CD14-positive monocyte (primary cell): ENCODE measurements around the gene GCNA. TPM values are rescaled to one million over a fixed set of nuclear protein-coding genes. Genes with fewer than 3 reads are reported as not detected.

Experiments
- DNase-seq, 3 donors: peaks; one replicate each; pipeline ENCODE4 v3.0.0-alpha.2; 2011 to 2022
- H2AFZ ChIP-seq: 2 replicates; pipeline ENCODE4 v1.6.0; 2012; ENCODE audit warnings: mild to moderate bottlenecking, low read depth, low read length, inconsistent platforms; ENCODE audit not compliant: insufficient read depth, poor library complexity, severe bottlenecking
- H3K27ac ChIP-seq, 2 donors: 1 replicate in 1 of 2; 2 replicates in 1 of 2; pipeline ENCODE4 v1.5.1; 2012 to 2013; ENCODE audit warnings: low read length in 2 of 2, control low read depth in 1 of 2, inconsistent platforms in 1 of 2, low read depth in 1 of 2, mild to moderate bottlenecking in 1 of 2
- H3K27me3 ChIP-seq, 2 donors: one replicate each; pipeline versions ENCODE4 v1.6.0 to v1.6.1; 2011 to 2013; ENCODE audit warnings: low read length in 2 of 2; ENCODE audit not compliant: control insufficient read depth in 2 of 2, insufficient read depth in 2 of 2
- H3K36me3 ChIP-seq, 2 donors: replicated peaks in 1 of 2; 1 replicate in 1 of 2; 2 replicates in 1 of 2; pipeline versions ENCODE4 v1.5.1 to v1.6.1; 2012 to 2013; ENCODE audit warnings: low read length in 2 of 2, control low read depth in 1 of 2, inconsistent platforms in 1 of 2, mild to moderate bottlenecking in 1 of 2; ENCODE audit not compliant: insufficient read depth in 2 of 2, control insufficient read depth in 1 of 2
- H3K4me1 ChIP-seq, 2 donors: 1 replicate in 1 of 2; 2 replicates in 1 of 2; pipeline versions ENCODE4 v1.5.1 to v1.6.1; 2012 to 2013; ENCODE audit warnings: low read length in 2 of 2, control low read depth in 1 of 2, inconsistent platforms in 1 of 2, mild to moderate bottlenecking in 1 of 2, moderate library complexity in 1 of 2; ENCODE audit not compliant: insufficient read depth in 2 of 2, control insufficient read depth in 1 of 2
- H3K4me2 ChIP-seq: replicated peaks from 2 replicates; pipeline ENCODE3; 2012; ENCODE audit warnings: low read length, moderate library complexity, mild to moderate bottlenecking; ENCODE audit not compliant: poor library complexity, severe bottlenecking; ENCODE audit errors: extremely low read depth
- H3K4me3 ChIP-seq, 3 experiments: fragments of 200-600 bp in 1 of 3; sonication (generic) in 1 of 3; replicated peaks in 1 of 3; 1 replicate in 2 of 3; 2 replicates in 1 of 3; pipeline ENCODE4 v1.5.1; 2011 to 2013; ENCODE audit warnings: low read length in 3 of 3, mild to moderate bottlenecking in 3 of 3, control low read depth in 2 of 3, low read depth in 2 of 3, inconsistent platforms in 1 of 3, moderate library complexity in 1 of 3
- H3K79me2 ChIP-seq: 2 replicates; pipeline ENCODE4 v1.6.0; 2012; ENCODE audit warnings: mild to moderate bottlenecking, control low read depth, inconsistent platforms, low read length, moderate library complexity; ENCODE audit not compliant: insufficient read depth
- H3K9ac ChIP-seq: 2 replicates; pipeline ENCODE4 v1.6.0; 2017; ENCODE audit warnings: low read length, mild to moderate bottlenecking; ENCODE audit not compliant: insufficient read depth, poor library complexity, severe bottlenecking
- H3K9me3 ChIP-seq, 2 donors: replicated peaks in 1 of 2; 1 replicate in 1 of 2; 2 replicates in 1 of 2; pipeline versions ENCODE4 v1.5.1 to v1.6.1; 2012 to 2013; ENCODE audit warnings: low read length in 2 of 2, control low read depth in 1 of 2; ENCODE audit not compliant: control insufficient read depth in 1 of 2, insufficient read depth in 1 of 2
- H4K20me1 ChIP-seq: 2 replicates; pipeline ENCODE4 v1.6.0; 2012; ENCODE audit warnings: mild to moderate bottlenecking, low read length, control low read depth, moderate library complexity; ENCODE audit not compliant: insufficient read depth
- H3K27ac Mint-ChIP-seq, 7 donors: one replicate each; pipeline ENCODE4 v1.8.0; 2020; ENCODE audit warnings: mild to moderate bottlenecking in 7 of 7, mixed read lengths in 7 of 7, moderate library complexity in 6 of 7, inconsistent platforms in 2 of 7
- H3K27me3 Mint-ChIP-seq, 3 donors: one replicate each; pipeline ENCODE4 v1.8.0; 2021 to 2022; ENCODE audit warnings: low read depth in 3 of 3, mild to moderate bottlenecking in 3 of 3, mixed read lengths in 3 of 3, moderate library complexity in 3 of 3, inconsistent platforms in 1 of 3
- H3K36me3 Mint-ChIP-seq, 2 donors: one replicate each; pipeline ENCODE4 v1.8.0; 2020; ENCODE audit warnings: mixed read lengths in 2 of 2, inconsistent platforms in 1 of 2, mild to moderate bottlenecking in 1 of 2
- H3K4me1 Mint-ChIP-seq: one replicate; pipeline ENCODE4 v1.8.0; 2020; ENCODE audit warnings: mild to moderate bottlenecking, mixed read lengths
- H3K4me3 Mint-ChIP-seq, 2 donors: one replicate each; pipeline ENCODE4 v1.8.0; 2020; ENCODE audit warnings: mild to moderate bottlenecking in 2 of 2, mixed read lengths in 2 of 2, moderate library complexity in 1 of 2
- H3K9me3 Mint-ChIP-seq, 7 donors: one replicate each; pipeline ENCODE4 v1.8.0; 2020 to 2022; ENCODE audit warnings: mixed read lengths in 7 of 7, mild to moderate bottlenecking in 6 of 7, moderate library complexity in 6 of 7, inconsistent platforms in 2 of 7
- WGBS: methylation state at CpG from one replicate; pipeline ENCODE4 v1.1.5; 2013; ENCODE audit warnings: missing lambda C conversion rate; ENCODE audit not compliant: insufficient coverage; 5-methylcytosine and 5-hydroxymethylcytosine counted together
- intact Hi-C, 2 donors: fragments of 100-400 bp; cut with micrococcal nuclease; formaldehyde crosslinking; loops; one replicate each; pipeline versions ENCODE4 v1.15.0 to v1.15.1; 2023
- polyA plus RNA-seq, 3 donors: library from polyadenylated mRNA; depleted of rRNA in 1 of 3; unstranded in 2 of 3; stranded (reverse) in 1 of 3; fragments of 300-500 nt in 2 of 3; fragments of >200 nt in 1 of 3; fragmentation: Illumina TruSeq in 2 of 3; gene quantifications; 1 replicate in 2 of 3; 2 replicates in 1 of 3; pipeline ENCODE4 v1.2.3, GENCODE V29; 2012 to 2021
- TF ChIP-seq, protein P1 (sequence below): fragments of 200-600 bp; IDR thresholded peaks from one replicate; pipeline ENCODE4 v1.8.0; 2022; ENCODE audit warnings: antibody characterized with exemption, mild to moderate bottlenecking

The GCNA gene
- polyA plus RNA-seq, 3 donors = 0.26 to 4.7 (median 0.27) TPM

GRCh38 chrX:71542825-71543224 lies 35.4 kb upstream of the GCNA start:
- Mint-ChIP-seq H3K9me3 (no peaks in the 10 kb centered on the region), H3K27ac (peak overlapping the region in 3 of 7 donors; percentile 50 to 91 (median 83)), H3K4me1 (peaks cover 51% of the 10 kb centered on the region), H3K27me3 (peaks cover 0 to 2% (median 0%) of the 10 kb centered on the region in 3 donors), H3K36me3 (peaks cover 29 to 36% of the 10 kb centered on the region in 2 donors), H3K4me3 (no peak overlapping the region)
- no peak for DNase-seq
- Histone ChIP-seq H3K9ac (no peak overlapping the region), H4K20me1 (peaks cover 93% of the 10 kb centered on the region), H3K79me2 (peaks cover 91% of the 10 kb centered on the region), H3K4me1 (peaks cover 47 to 50% of the 10 kb centered on the region in 2 donors), H3K27me3 (no peaks in the 10 kb centered on the region), H3K4me3 (no peak overlapping the region), H2AFZ (no peak overlapping the region), H3K4me2 (no peak overlapping the region), H3K27ac (peak overlapping the region in 1 of 2 donors; percentile 68), H3K9me3 (no peaks in the 10 kb centered on the region), H3K36me3 (peaks cover 38 to 46% of the 10 kb centered on the region in 2 donors)
- intact Hi-C loops = loop anchor here in 1 of 2 donors (10.0 kb wide), 1 partner anchor 48 kb away; no protein-coding TSS in a partner anchor
- TF ChIP-seq, protein P1, sequence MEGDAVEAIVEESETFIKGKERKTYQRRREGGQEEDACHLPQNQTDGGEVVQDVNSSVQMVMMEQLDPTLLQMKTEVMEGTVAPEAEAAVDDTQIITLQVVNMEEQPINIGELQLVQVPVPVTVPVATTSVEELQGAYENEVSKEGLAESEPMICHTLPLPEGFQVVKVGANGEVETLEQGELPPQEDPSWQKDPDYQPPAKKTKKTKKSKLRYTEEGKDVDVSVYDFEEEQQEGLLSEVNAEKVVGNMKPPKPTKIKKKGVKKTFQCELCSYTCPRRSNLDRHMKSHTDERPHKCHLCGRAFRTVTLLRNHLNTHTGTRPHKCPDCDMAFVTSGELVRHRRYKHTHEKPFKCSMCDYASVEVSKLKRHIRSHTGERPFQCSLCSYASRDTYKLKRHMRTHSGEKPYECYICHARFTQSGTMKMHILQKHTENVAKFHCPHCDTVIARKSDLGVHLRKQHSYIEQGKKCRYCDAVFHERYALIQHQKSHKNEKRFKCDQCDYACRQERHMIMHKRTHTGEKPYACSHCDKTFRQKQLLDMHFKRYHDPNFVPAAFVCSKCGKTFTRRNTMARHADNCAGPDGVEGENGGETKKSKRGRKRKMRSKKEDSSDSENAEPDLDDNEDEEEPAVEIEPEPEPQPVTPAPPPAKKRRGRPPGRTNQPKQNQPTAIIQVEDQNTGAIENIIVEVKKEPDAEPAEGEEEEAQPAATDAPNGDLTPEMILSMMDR = no peak
- no CpG with 5 or more reads among the region's 2 CpGs for WGBS

DNA sequence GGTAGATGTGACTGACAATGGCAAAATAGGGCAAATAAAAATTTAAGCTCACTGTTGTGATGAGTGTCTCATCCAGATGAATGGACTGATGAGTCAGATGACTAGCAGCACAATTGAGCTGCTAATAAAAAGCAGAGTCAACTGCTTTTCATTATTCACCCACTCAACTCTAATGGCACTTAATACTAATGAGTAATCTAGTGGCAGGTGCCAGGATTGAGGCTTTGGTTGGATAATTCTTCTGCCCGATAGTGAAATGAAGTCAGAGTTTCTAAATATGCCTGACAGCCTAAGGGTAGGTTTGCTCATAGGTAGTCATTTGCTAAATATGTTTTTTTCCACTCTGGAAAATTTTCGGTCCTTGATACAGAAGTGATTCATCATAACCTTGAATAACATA lies 34.9 kb upstream of the GCNA start:
- Mint-ChIP-seq H3K4me1 (peaks cover 49% of the 10 kb centered on the region), H3K4me3 (no peak overlapping the region), H3K27me3 (peaks cover 0 to 2% (median 0%) of the 10 kb centered on the region in 3 donors), H3K27ac (peak overlapping the region in 3 of 7 donors; percentile 50 to 91 (median 73)), H3K36me3 (peaks cover 33 to 41% of the 10 kb centered on the region in 2 donors), H3K9me3 (no peaks in the 10 kb centered on the region)
- peaks cover 92% of the 10 kb centered on the region for H4K20me1 ChIP-seq
- peaks cover 42 to 50% of the 10 kb centered on the region in 2 donors for H3K36me3 ChIP-seq
- H3K9ac ChIP-seq = no peak overlapping the region
- H3K4me2 ChIP-seq = no peak overlapping the region
- H3K27me3 ChIP-seq = no peaks in the 10 kb centered on the region
- intact Hi-C loops = loop anchor here in 1 of 2 donors (10.0 kb wide), 1 partner anchor 49 kb away; no protein-coding TSS in a partner anchor
- peaks cover 91% of the 10 kb centered on the region for H3K79me2 ChIP-seq
- H2AFZ ChIP-seq = no peak overlapping the region
- H3K4me3 ChIP-seq = no peak overlapping the region
- no CpG with 5 or more reads among the region's 2 CpGs for WGBS
- DNase-seq = peak in 2 of 3 donors; percentile 26 to 58
- H3K4me1 ChIP-seq = peaks cover 46% of the 10 kb centered on the region in 2 donors
- TF ChIP-seq, protein P1 = no peak
- no peak overlapping the region for H3K27ac ChIP-seq
- no peaks in the 10 kb centered on the region for H3K9me3 ChIP-seq
